Vagina (tissue), 2 donors: ENCODE data around the gene SSBP2. TPM values are rescaled to one million over a fixed set of nuclear protein-coding genes. Genes with fewer than 3 reads are reported as not detected.

Source experiments
- DNase-seq, 2 donors: peaks; one replicate each; pipeline ENCODE4 v3.0.0-alpha.2; 2017; ENCODE audit errors: extremely low spot score in 2 of 2
- H3K27ac ChIP-seq: fragments of 200-600 bp; sonication (generic); one replicate; pipeline ENCODE4 v1.5.1; 2019
- H3K27me3 ChIP-seq: fragments of 200-600 bp; sonication (generic); one replicate; pipeline ENCODE4 v1.5.1; 2019
- H3K36me3 ChIP-seq, 2 donors: fragments of 200-600 bp; sonication (generic); one replicate each; pipeline ENCODE4 v1.5.1; 2017 to 2019
- H3K4me1 ChIP-seq: fragments of 200-600 bp; sonication (generic); one replicate; pipeline ENCODE4 v1.5.1; 2019
- H3K4me3 ChIP-seq, 2 donors: fragments of 200-600 bp; sonication (generic); 1 replicate in 1 of 2; 2 replicates in 1 of 2; pipeline ENCODE4 v1.5.1; 2016 to 2019
- H3K9me3 ChIP-seq: fragments of 200-600 bp; sonication (generic); one replicate; pipeline ENCODE4 v1.5.1; 2019
- POLR2A ChIP-seq, 2 donors: fragments of 450-650 bp; IDR thresholded peaks; one replicate each; pipeline ENCODE4 v1.6.1; 2017; ENCODE audit warnings: antibody characterized with exemption in 2 of 2, mild to moderate bottlenecking in 2 of 2, moderate library complexity in 2 of 2
- POLR2AphosphoS5 ChIP-seq, 2 donors: sonication (generic); formaldehyde crosslinking; IDR thresholded peaks; one replicate each; pipeline ENCODE4 v1.9.0; 2017; ENCODE audit warnings: antibody characterized with exemption in 2 of 2, mild to moderate bottlenecking in 2 of 2, low read depth in 1 of 2; ENCODE audit not compliant: insufficient read depth in 1 of 2
- intact Hi-C: fragments of 100-400 bp; cut with DNase I; formaldehyde crosslinking; loops from one replicate; pipeline ENCODE4 v1.15.1; 2023
- total RNA-seq: library from RNA; depleted of rRNA; stranded (reverse); fragments of >200 nt; gene quantifications from one replicate; pipeline ENCODE4 v1.2.3, GENCODE V29; 2016
- TF ChIP-seq, protein P1 (sequence below), 3 experiments: fragments of 450-650 bp in 2 of 3; fragments of 200-600 bp in 1 of 3; sonication (generic) in 1 of 3; IDR thresholded peaks; one replicate each; pipeline ENCODE4 v1.5.1; 2017 to 2019; ENCODE audit warnings: antibody characterized with exemption in 3 of 3, mild to moderate bottlenecking in 2 of 3, moderate library complexity in 2 of 3

Gene SSBP2
- total RNA-seq, 1 donor from 2014 or later = 66.3 TPM

DNA sequence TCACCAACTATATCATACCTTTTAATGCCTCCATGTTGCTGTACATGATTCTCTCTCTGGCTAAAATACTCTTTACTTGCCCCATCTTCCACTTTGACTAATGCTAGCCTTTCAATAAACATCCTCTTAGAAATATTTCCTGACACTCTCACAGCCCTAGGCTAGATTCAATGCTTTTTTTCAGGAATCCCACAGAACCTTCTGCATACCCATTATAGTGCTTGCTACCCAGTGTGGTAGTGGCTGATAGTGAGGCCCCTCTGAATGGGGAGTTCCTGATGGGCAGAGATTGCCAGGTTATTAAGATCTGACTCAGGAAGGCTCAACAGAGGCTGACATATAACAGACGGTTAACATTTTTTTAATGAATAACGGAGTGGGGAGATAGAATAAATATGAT is 11.6 kb downstream of the SSBP2 start:
- Histone ChIP-seq H3K4me1 (peaks cover 44% of the 10 kb centered on the region), H3K4me3 (no peak overlapping the region), H3K9me3 (no peaks in the 10 kb centered on the region), H3K27me3 (no peaks in the 10 kb centered on the region), H3K27ac (no peak overlapping the region), H3K36me3 (no peaks in the 10 kb centered on the region)
- TF ChIP-seq POLR2AphosphoS5 (IDR thresholded peaks at IDR 0.05; ENCODE audit: insufficient read depth in 1 of 2, low read depth in 1 of 2) (no peak), POLR2A (IDR thresholded peaks at IDR 0.05) (no peak)
- DNase-seq = no peak
- intact Hi-C loops = no loop called here

DNA sequence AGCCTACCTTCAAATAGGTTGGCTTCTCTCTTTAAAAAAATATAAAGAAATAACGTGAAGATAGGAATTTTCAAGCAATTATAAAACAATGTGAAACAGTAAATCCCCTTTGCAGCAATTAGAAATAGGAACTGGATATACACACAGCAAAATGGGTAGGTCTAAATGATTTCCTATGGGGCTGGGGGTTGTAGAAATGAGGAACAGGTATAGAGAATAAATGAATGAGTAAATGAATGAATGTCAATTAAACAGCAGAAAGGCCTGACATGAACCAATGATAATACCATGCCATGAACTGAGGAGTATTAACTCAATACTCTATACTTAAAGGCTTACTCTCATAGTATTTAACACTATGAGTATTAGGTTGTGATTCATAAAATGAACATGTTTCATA is 21.6 kb downstream of the SSBP2 start:
- Histone ChIP-seq H3K27me3 (no peaks in the 10 kb centered on the region), H3K27ac (no peak overlapping the region), H3K4me1 (peaks cover 35% of the 10 kb centered on the region), H3K36me3 (no peaks in the 10 kb centered on the region), H3K9me3 (no peaks in the 10 kb centered on the region), H3K4me3 (no peak overlapping the region)
- intact Hi-C loops = no loop called here
- TF ChIP-seq, protein P1, sequence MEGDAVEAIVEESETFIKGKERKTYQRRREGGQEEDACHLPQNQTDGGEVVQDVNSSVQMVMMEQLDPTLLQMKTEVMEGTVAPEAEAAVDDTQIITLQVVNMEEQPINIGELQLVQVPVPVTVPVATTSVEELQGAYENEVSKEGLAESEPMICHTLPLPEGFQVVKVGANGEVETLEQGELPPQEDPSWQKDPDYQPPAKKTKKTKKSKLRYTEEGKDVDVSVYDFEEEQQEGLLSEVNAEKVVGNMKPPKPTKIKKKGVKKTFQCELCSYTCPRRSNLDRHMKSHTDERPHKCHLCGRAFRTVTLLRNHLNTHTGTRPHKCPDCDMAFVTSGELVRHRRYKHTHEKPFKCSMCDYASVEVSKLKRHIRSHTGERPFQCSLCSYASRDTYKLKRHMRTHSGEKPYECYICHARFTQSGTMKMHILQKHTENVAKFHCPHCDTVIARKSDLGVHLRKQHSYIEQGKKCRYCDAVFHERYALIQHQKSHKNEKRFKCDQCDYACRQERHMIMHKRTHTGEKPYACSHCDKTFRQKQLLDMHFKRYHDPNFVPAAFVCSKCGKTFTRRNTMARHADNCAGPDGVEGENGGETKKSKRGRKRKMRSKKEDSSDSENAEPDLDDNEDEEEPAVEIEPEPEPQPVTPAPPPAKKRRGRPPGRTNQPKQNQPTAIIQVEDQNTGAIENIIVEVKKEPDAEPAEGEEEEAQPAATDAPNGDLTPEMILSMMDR (IDR thresholded peaks at IDR 0.05) = no peak
- TF ChIP-seq POLR2AphosphoS5 (IDR thresholded peaks at IDR 0.05; ENCODE audit: insufficient read depth in 1 of 2, low read depth in 1 of 2) = no peak
- TF ChIP-seq POLR2A (IDR thresholded peaks at IDR 0.05) = no peak
- no peak for DNase-seq

DNA sequence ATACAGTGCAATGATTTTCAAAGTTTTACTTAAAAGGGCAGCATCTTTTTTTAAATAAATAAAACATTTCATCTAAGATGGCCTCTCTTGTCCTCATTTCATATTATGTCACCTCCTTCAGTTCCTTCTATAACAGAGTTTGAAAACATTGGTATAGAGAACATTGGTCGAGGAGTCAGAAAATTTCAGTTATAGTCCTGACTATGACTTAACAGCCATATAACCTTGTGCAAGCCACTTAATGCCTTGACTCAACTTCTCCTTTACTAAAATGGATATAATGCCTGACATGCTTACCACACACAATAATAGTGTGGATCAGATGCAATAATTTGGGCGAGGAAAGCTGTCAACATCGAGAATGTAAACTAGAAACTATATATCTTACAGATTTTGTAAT is 22.6 kb downstream of the SSBP2 start:
- H3K4me3 ChIP-seq = no peak overlapping the region
- TF ChIP-seq, protein P1 (IDR thresholded peaks at IDR 0.05) = no peak
- TF ChIP-seq POLR2AphosphoS5 (IDR thresholded peaks at IDR 0.05; ENCODE audit: insufficient read depth in 1 of 2, low read depth in 1 of 2) = no peak
- no peak overlapping the region for H3K27ac ChIP-seq
- no peaks in the 10 kb centered on the region for H3K27me3 ChIP-seq
- no peaks in the 10 kb centered on the region for H3K9me3 ChIP-seq
- intact Hi-C loops = no loop called here
- no peaks in the 10 kb centered on the region for H3K36me3 ChIP-seq
- peaks cover 44% of the 10 kb centered on the region for H3K4me1 ChIP-seq
- no peak for DNase-seq

DNA sequence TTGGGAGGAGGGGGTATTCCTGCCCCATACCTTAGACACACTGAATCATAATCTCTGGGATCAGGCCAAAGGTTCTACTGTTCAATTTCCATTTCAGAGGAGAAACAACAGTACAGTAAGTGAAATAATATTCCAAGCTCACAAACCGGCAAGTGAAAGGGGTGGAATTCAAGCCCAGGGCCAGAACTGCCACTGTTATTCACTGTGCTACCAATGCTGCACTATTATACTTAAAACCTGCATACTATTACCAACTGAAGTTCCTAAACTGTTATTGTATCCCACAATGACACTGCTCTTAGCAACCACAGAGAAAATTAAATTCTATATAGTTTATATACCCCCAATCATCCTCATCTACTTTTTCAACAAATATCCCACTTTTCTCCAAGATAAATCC is 24.6 kb downstream of the SSBP2 start:
- no peak for DNase-seq
- Histone ChIP-seq H3K4me1 (peaks cover 52% of the 10 kb centered on the region), H3K27me3 (no peaks in the 10 kb centered on the region), H3K9me3 (no peaks in the 10 kb centered on the region), H3K4me3 (no peak overlapping the region), H3K27ac (no peak overlapping the region), H3K36me3 (no peaks in the 10 kb centered on the region)
- intact Hi-C loops = no loop called here
- TF ChIP-seq POLR2A (IDR thresholded peaks at IDR 0.05) (no peak), POLR2AphosphoS5 (IDR thresholded peaks at IDR 0.05; ENCODE audit: insufficient read depth in 1 of 2, low read depth in 1 of 2) (no peak)
- TF ChIP-seq, protein P1 (IDR thresholded peaks at IDR 0.05) = no peak

GRCh38 chr5:81724571-81724970 is 26.3 kb downstream of the SSBP2 start:
- Histone ChIP-seq H3K36me3 (no peaks in the 10 kb centered on the region), H3K4me1 (peaks cover 67% of the 10 kb centered on the region), H3K27me3 (no peaks in the 10 kb centered on the region), H3K27ac (no peak overlapping the region), H3K4me3 (no peak overlapping the region), H3K9me3 (no peaks in the 10 kb centered on the region)
- TF ChIP-seq, protein P1 (IDR thresholded peaks at IDR 0.05) = no peak
- TF ChIP-seq POLR2AphosphoS5 (IDR thresholded peaks at IDR 0.05; ENCODE audit: insufficient read depth in 1 of 2, low read depth in 1 of 2) (no peak), POLR2A (IDR thresholded peaks at IDR 0.05) (no peak)
- no peak for DNase-seq
- intact Hi-C loops = no loop called here

GRCh38 chr5:81724108-81724507 is 26.8 kb downstream of the SSBP2 start:
- Histone ChIP-seq H3K4me1 (peaks cover 68% of the 10 kb centered on the region), H3K9me3 (no peaks in the 10 kb centered on the region), H3K4me3 (no peak overlapping the region), H3K36me3 (no peaks in the 10 kb centered on the region), H3K27ac (no peak overlapping the region), H3K27me3 (no peaks in the 10 kb centered on the region)
- intact Hi-C loops = no loop called here
- TF ChIP-seq POLR2A (IDR thresholded peaks at IDR 0.05) = no peak
- no peak for DNase-seq
